ENCODE measurements around the gene GADD45G.

Gene GADD45G

GRCh38 chr9:89632192-89632733 lies 27.5 kb downstream of the GADD45G start:
- no peak for DNase-seq

GRCh38 chr9:89632736-89633135 lies 27.9 kb downstream of the GADD45G start:
- DNase-seq = no peak

- no peak for DNase-seq
Measured at GRCh38 chr9:89633404-89633803, 28.6 kb downstream of the GADD45G start.

GRCh38 chr9:89633920-89634319 lies 29.1 kb downstream of the GADD45G start:
- DNase-seq = no peak

- DNase-seq = peak; percentile 92
Measured at GRCh38 chr9:89634995-89635742, 30.4 kb downstream of the GADD45G start.

- DNase-seq = no peak
Measured at GRCh38 chr9:89635816-89636215, 31.0 kb downstream of the GADD45G start.

GRCh38 chr9:89637787-89638186 lies 33.0 kb downstream of the GADD45G start:
- no peak for DNase-seq

GRCh38 chr9:89638359-89638758 lies 33.5 kb downstream of the GADD45G start:
- no peak for DNase-seq

- no peak for DNase-seq
Measured at GRCh38 chr9:89638893-89639292, 34.1 kb downstream of the GADD45G start.

GRCh38 chr9:89639367-89639795 lies 34.6 kb downstream of the GADD45G start:
- no peak for DNase-seq

- no peak for DNase-seq
Measured at GRCh38 chr9:89639961-89640360, 35.1 kb downstream of the GADD45G start.

GRCh38 chr9:89640361-89640760 lies 35.5 kb downstream of the GADD45G start:
- DNase-seq = no peak

- DNase-seq = no peak
Measured at GRCh38 chr9:89640801-89641200, 36.0 kb downstream of the GADD45G start.

GRCh38 chr9:89641980-89642379 lies 37.2 kb downstream of the GADD45G start:
- DNase-seq = no peak

- no peak for DNase-seq
Measured at GRCh38 chr9:89642789-89643188, 38.0 kb downstream of the GADD45G start.

GRCh38 chr9:89646189-89646939 lies 41.6 kb downstream of the GADD45G start:
- DNase-seq = no peak

GRCh38 chr9:89647366-89648128 lies 42.7 kb downstream of the GADD45G start:
- DNase-seq = no peak

- DNase-seq = no peak
Measured at GRCh38 chr9:89648247-89649000, 43.6 kb downstream of the GADD45G start.

- no peak for DNase-seq
Measured at GRCh38 chr9:89649039-89649691, 44.4 kb downstream of the GADD45G start.

- DNase-seq = no peak
Measured at GRCh38 chr9:89654025-89654662, 49.3 kb downstream of the GADD45G start.
